H9 (cell line): ENCODE results near the gene CPA3. TPM values are rescaled to one million over a fixed set of nuclear protein-coding genes. Genes with fewer than 3 reads are reported as not detected.

Experiments
- DNase-seq: peaks from one replicate; pipeline ENCODE4 v3.0.0-alpha.2; 2017
- H2AFZ ChIP-seq: one replicate; pipeline ENCODE4 v1.6.1; 2013; ENCODE audit warnings: mild to moderate bottlenecking, low read length, control low read depth, moderate library complexity
- H2AK5ac ChIP-seq: 2 replicates; pipeline ENCODE4 v1.6.1; 2013; ENCODE audit warnings: low read length, control low read depth, mixed read lengths; ENCODE audit not compliant: insufficient read length
- H2BK120ac ChIP-seq: one replicate; pipeline ENCODE4 v1.6.1; 2013; ENCODE audit warnings: low read depth, mild to moderate bottlenecking, low read length, control low read depth, inconsistent platforms; ENCODE audit not compliant: poor library complexity, severe bottlenecking
- H2BK12ac ChIP-seq: 2 replicates; pipeline ENCODE4 v1.6.1; 2013; ENCODE audit warnings: low read length, control low read depth, mixed read lengths, low read depth; ENCODE audit not compliant: insufficient read length
- H2BK15ac ChIP-seq: 2 replicates; pipeline ENCODE4 v1.6.1; 2013; ENCODE audit warnings: low read depth, low read length, control low read depth
- H2BK20ac ChIP-seq: one replicate; pipeline ENCODE4 v1.6.1; 2013; ENCODE audit warnings: low read depth, mild to moderate bottlenecking, low read length, control low read depth, inconsistent platforms; ENCODE audit not compliant: poor library complexity, severe bottlenecking
- H2BK5ac ChIP-seq: 2 replicates; pipeline ENCODE4 v1.6.1; 2013; ENCODE audit warnings: low read length, control low read depth, mixed read lengths; ENCODE audit not compliant: insufficient read length
- H3K14ac ChIP-seq: 2 replicates; pipeline ENCODE4 v1.6.1; 2013; ENCODE audit warnings: low read length, control low read depth; ENCODE audit not compliant: insufficient read depth
- H3K18ac ChIP-seq: 2 replicates; pipeline ENCODE4 v1.6.1; 2013; ENCODE audit warnings: low read depth, mild to moderate bottlenecking, mixed read lengths, low read length, control low read depth; ENCODE audit not compliant: insufficient read length
- H3K23ac ChIP-seq: 2 replicates; pipeline ENCODE4 v1.6.1; 2013; ENCODE audit warnings: low read length, control low read depth, mixed read lengths, low read depth; ENCODE audit not compliant: insufficient read length
- H3K23me2 ChIP-seq: 2 replicates; pipeline ENCODE4 v1.6.1; 2013; ENCODE audit warnings: low read depth, mild to moderate bottlenecking, mixed read lengths, low read length, control low read depth; ENCODE audit not compliant: insufficient read length, poor library complexity, severe bottlenecking
- H3K27ac ChIP-seq: 2 replicates; pipeline ENCODE4 v1.5.1; 2013; ENCODE audit warnings: low read length, control low read depth, mixed read lengths, low read depth; ENCODE audit not compliant: insufficient read length
- H3K27me3 ChIP-seq: 2 replicates; pipeline ENCODE4 v1.6.1; 2013; ENCODE audit warnings: low read length, control low read depth, inconsistent platforms; ENCODE audit not compliant: insufficient read depth
- H3K4ac ChIP-seq: 2 replicates; pipeline ENCODE4 v1.6.1; 2013; ENCODE audit warnings: low read depth, mild to moderate bottlenecking, control low read depth, inconsistent platforms, low read length, moderate library complexity
- H3K4me1 ChIP-seq: 2 replicates; pipeline ENCODE4 v1.6.1; 2013; ENCODE audit warnings: low read length, control low read depth, inconsistent platforms; ENCODE audit not compliant: insufficient read depth
- H3K4me2 ChIP-seq: 2 replicates; pipeline ENCODE4 v1.6.1; 2013; ENCODE audit warnings: low read length, control low read depth, mixed read lengths; ENCODE audit not compliant: insufficient read length, insufficient read depth
- H3K56ac ChIP-seq: 2 replicates; pipeline ENCODE4 v1.6.1; 2013; ENCODE audit warnings: low read depth, mild to moderate bottlenecking, mixed read lengths, low read length, control low read depth; ENCODE audit not compliant: insufficient read length
- H3K79me1 ChIP-seq: 2 replicates; pipeline ENCODE4 v1.6.1; 2013; ENCODE audit warnings: low read depth, mild to moderate bottlenecking, moderate library complexity, low read length, control low read depth, inconsistent platforms; ENCODE audit not compliant: insufficient read depth, poor library complexity, severe bottlenecking
- H3K79me2 ChIP-seq: 2 replicates; pipeline ENCODE4 v1.6.1; 2013; ENCODE audit warnings: low read length, control low read depth, inconsistent platforms; ENCODE audit not compliant: insufficient read depth
- H3K9ac ChIP-seq: 2 replicates; pipeline ENCODE4 v1.6.1; 2013; ENCODE audit warnings: low read length, control low read depth, mixed read lengths; ENCODE audit not compliant: insufficient read length; ENCODE audit errors: extremely low read depth
- H3K9me3 ChIP-seq: one replicate; pipeline ENCODE4 v1.6.1; 2013; ENCODE audit warnings: low read depth, low read length, inconsistent platforms; ENCODE audit not compliant: control insufficient read depth
- H3T11ph ChIP-seq: one replicate; pipeline ENCODE4 v1.6.1; 2013; ENCODE audit warnings: mild to moderate bottlenecking, low read length, control low read depth, inconsistent platforms
- H4K20me1 ChIP-seq: one replicate; pipeline ENCODE4 v1.6.1; 2013; ENCODE audit not compliant: control insufficient read depth, insufficient read length, insufficient read depth
- H4K5ac ChIP-seq: 2 replicates; pipeline ENCODE4 v1.6.1; 2013; ENCODE audit warnings: low read depth, mild to moderate bottlenecking, mixed read lengths, low read length, control low read depth; ENCODE audit not compliant: insufficient read length
- H4K8ac ChIP-seq: replicated peaks from 2 replicates; pipeline ENCODE4 v1.6.1; 2013; ENCODE audit warnings: low read length, control low read depth, mixed read lengths, low read depth; ENCODE audit not compliant: insufficient read length
- H4K91ac ChIP-seq: 2 replicates; pipeline ENCODE4 v1.6.1; 2013; ENCODE audit warnings: low read depth, mild to moderate bottlenecking, moderate library complexity, mixed read lengths, low read length, control low read depth; ENCODE audit not compliant: insufficient read length
- H3K27ac Mint-ChIP-seq, 3 experiments: 2 replicates in 2 of 3; 3 replicates in 1 of 3; pipeline ENCODE4 v1.8.0; 2020 to 2021; ENCODE audit warnings: mixed read lengths in 3 of 3, mild to moderate bottlenecking in 1 of 3, moderate library complexity in 1 of 3
- H3K27me3 Mint-ChIP-seq: 2 replicates; pipeline ENCODE4 v1.8.0; 2021; ENCODE audit warnings: low read depth, mild to moderate bottlenecking, moderate library complexity, mixed read lengths
- H3K36me3 Mint-ChIP-seq, 3 experiments: 2 replicates in 2 of 3; 3 replicates in 1 of 3; pipeline ENCODE4 v1.8.0; 2020 to 2021; ENCODE audit warnings: low read depth in 3 of 3, mixed read lengths in 3 of 3; ENCODE audit not compliant: insufficient read depth in 1 of 3
- H3K4me1 Mint-ChIP-seq, 2 experiments: 2 replicates each; pipeline ENCODE4 v1.8.0; 2020; ENCODE audit warnings: mixed read lengths in 2 of 2
- H3K4me3 Mint-ChIP-seq, 2 experiments: 2 replicates in 1 of 2; 3 replicates in 1 of 2; pipeline ENCODE4 v1.8.0; 2020 to 2021; ENCODE audit warnings: mild to moderate bottlenecking in 2 of 2, mixed read lengths in 2 of 2, moderate library complexity in 1 of 2
- H3K9me3 Mint-ChIP-seq, 2 experiments: 2 replicates in 1 of 2; 3 replicates in 1 of 2; pipeline ENCODE4 v1.8.0; 2020; ENCODE audit warnings: mild to moderate bottlenecking in 2 of 2, mixed read lengths in 2 of 2, moderate library complexity in 1 of 2
- WGBS: extraction: QIAGEN DNeasy Blood & Tissue Kit; methylation state at CpG from one replicate; pipeline ENCODE4 v1.1.7; 2013; ENCODE audit warnings: missing lambda C conversion rate, low lambda C conversion rate, mixed read lengths; ENCODE audit not compliant: insufficient read length; ENCODE audit errors: extremely low coverage; 5-methylcytosine and 5-hydroxymethylcytosine counted together
- total RNA-seq: library from RNA; stranded (reverse); gene quantifications from 2 replicates; pipeline ENCODE4 v1.2.1, GENCODE V29; 2021
- TF ChIP-seq, protein P1 (sequence below): fragments of 200-600 bp; sonication (generic); conservative IDR thresholded peaks from 3 replicates; pipeline ENCODE4 v1.8.0; 2021; ENCODE audit warnings: antibody characterized with exemption, mild to moderate bottlenecking

CPA3 gene
- total RNA-seq, 1 experiment from 2014 or later = not detected

DNA sequence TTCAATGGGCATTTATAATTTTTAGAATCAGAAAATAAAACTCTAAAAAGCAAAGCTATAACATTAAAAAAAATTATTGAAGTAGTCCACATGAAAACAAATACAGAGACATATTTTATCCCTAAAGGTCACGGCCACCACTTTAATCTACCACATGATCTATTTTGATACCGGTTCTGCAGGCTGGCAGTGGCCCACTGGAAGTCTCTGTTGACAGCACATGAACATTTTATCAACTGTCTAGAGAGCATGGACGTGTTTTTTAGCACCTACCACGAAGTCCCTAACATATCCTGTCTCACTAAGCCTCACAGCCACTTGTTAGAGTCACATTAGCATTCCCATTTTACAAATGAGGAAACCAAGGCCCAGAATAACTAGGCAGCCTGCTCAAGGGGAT is 1.8 kb upstream of the CPA3 start:
- no peak overlapping the region for H3K27ac Mint-ChIP-seq

More for the DNA sequence above, 1.8 kb upstream of the CPA3 start:
- Histone ChIP-seq H3K4me2 (no peak overlapping the region), H4K5ac (no peak overlapping the region), H2AK5ac (no peak overlapping the region), H3K27me3 (no peaks in the 10 kb centered on the region), H4K20me1 (no peaks in the 10 kb centered on the region), H3K18ac (no peak overlapping the region), H3K56ac (no peak overlapping the region), H3K79me1 (no peaks in the 10 kb centered on the region), H3K4me1 (no peaks in the 10 kb centered on the region), H3K9ac (no peak overlapping the region), H3K23me2 (no peaks in the 10 kb centered on the region), H2BK15ac (no peak overlapping the region), H3K14ac (no peak overlapping the region), H2BK5ac (no peak overlapping the region), H3K79me2 (no peaks in the 10 kb centered on the region), H3K9me3 (no peaks in the 10 kb centered on the region), H3T11ph (no peak overlapping the region), H2AFZ (no peak overlapping the region), H4K8ac (no peak overlapping the region), H3K23ac (no peak overlapping the region), H2BK120ac (no peak overlapping the region), H3K4ac (no peak overlapping the region), H2BK12ac (no peak overlapping the region), H4K91ac (no peak overlapping the region), H3K27ac (no peak overlapping the region), H2BK20ac (no peak overlapping the region)
- TF ChIP-seq, protein P1, sequence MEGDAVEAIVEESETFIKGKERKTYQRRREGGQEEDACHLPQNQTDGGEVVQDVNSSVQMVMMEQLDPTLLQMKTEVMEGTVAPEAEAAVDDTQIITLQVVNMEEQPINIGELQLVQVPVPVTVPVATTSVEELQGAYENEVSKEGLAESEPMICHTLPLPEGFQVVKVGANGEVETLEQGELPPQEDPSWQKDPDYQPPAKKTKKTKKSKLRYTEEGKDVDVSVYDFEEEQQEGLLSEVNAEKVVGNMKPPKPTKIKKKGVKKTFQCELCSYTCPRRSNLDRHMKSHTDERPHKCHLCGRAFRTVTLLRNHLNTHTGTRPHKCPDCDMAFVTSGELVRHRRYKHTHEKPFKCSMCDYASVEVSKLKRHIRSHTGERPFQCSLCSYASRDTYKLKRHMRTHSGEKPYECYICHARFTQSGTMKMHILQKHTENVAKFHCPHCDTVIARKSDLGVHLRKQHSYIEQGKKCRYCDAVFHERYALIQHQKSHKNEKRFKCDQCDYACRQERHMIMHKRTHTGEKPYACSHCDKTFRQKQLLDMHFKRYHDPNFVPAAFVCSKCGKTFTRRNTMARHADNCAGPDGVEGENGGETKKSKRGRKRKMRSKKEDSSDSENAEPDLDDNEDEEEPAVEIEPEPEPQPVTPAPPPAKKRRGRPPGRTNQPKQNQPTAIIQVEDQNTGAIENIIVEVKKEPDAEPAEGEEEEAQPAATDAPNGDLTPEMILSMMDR = no peak
- Mint-ChIP-seq H3K4me1 (no peaks in the 10 kb centered on the region), H3K27me3 (no peaks in the 10 kb centered on the region), H3K4me3 (no peak overlapping the region), H3K9me3 (no peaks in the 10 kb centered on the region), H3K36me3 (no peaks in the 10 kb centered on the region)
- no peak for DNase-seq
- no CpG with 5 or more reads among the region's 4 CpGs for WGBS
